HepG2 (cell line): ENCODE data around the gene ZNF782. TPM values are rescaled to one million over a fixed set of nuclear protein-coding genes. Genes with fewer than 3 reads are reported as not detected.

Experiments
- DNMT3B ChIP-seq: conservative IDR thresholded peaks from 2 replicates; pipeline ENCODE4 v1.6.1; 2016; ENCODE audit warnings: missing biosample characterization, control low read depth
- E2F1 ChIP-seq: sonication (generic); formaldehyde crosslinking; IDR thresholded peaks from 2 replicates; pipeline ENCODE4 v1.5.0; 2020; ENCODE audit warnings: missing genetic modification reagents
- FOXK1 ChIP-seq: sonication (generic); formaldehyde crosslinking; IDR thresholded peaks from 2 replicates; pipeline ENCODE4 v1.4.0; 2020; ENCODE audit warnings: low read depth, missing genetic modification reagents, borderline replicate concordance
- HOXA3 ChIP-seq: sonication (generic); formaldehyde crosslinking; IDR thresholded peaks from 2 replicates; pipeline ENCODE4 v1.5.0; 2020; ENCODE audit warnings: missing genetic modification reagents
- PITX1 ChIP-seq: sonication (generic); formaldehyde crosslinking; IDR thresholded peaks from 2 replicates; pipeline ENCODE4 v1.5.1; 2020; ENCODE audit warnings: mild to moderate bottlenecking, missing genetic modification reagents
- SALL1 ChIP-seq: sonication (generic); formaldehyde crosslinking; IDR thresholded peaks from 2 replicates; pipeline ENCODE4 v1.8.0; 2022; ENCODE audit warnings: mild to moderate bottlenecking, missing genetic modification reagents
- TBX3 ChIP-seq: fragments of 450-650 bp; IDR thresholded peaks from 2 replicates; pipeline ENCODE4 v1.6.1; 2017; ENCODE audit warnings: antibody characterized with exemption, mild to moderate bottlenecking, inconsistent platforms, borderline replicate concordance
- TEF ChIP-seq: sonication (generic); formaldehyde crosslinking; IDR thresholded peaks from 2 replicates; pipeline ENCODE4 v1.5.0; 2020; ENCODE audit warnings: missing genetic modification reagents
- TFDP2 ChIP-seq: sonication (generic); formaldehyde crosslinking; IDR thresholded peaks from 2 replicates; pipeline ENCODE4 v1.4.0; 2020; ENCODE audit warnings: missing genetic modification reagents
- WIZ ChIP-seq: sonication (generic); formaldehyde crosslinking; IDR thresholded peaks from 2 replicates; pipeline ENCODE4 v1.5.1; 2020; ENCODE audit warnings: mild to moderate bottlenecking, missing genetic modification reagents
- ZNF274 ChIP-seq: sonication (generic); formaldehyde crosslinking; IDR thresholded peaks from 2 replicates; pipeline ENCODE4 v1.5.1; 2020; ENCODE audit warnings: mild to moderate bottlenecking, missing genetic modification reagents
- ZNF276 ChIP-seq: sonication (generic); formaldehyde crosslinking; IDR thresholded peaks from 2 replicates; pipeline ENCODE4 v1.4.0; 2020; ENCODE audit warnings: mild to moderate bottlenecking, low read depth, missing genetic modification reagents
- ZNF441 ChIP-seq: sonication (generic); formaldehyde crosslinking; IDR thresholded peaks from 2 replicates; pipeline ENCODE4 v1.7.0; 2021; ENCODE audit warnings: missing genetic modification reagents, borderline replicate concordance
- ZNF703 ChIP-seq: sonication (generic); formaldehyde crosslinking; IDR thresholded peaks from 2 replicates; pipeline ENCODE4 v1.5.1; 2020; ENCODE audit warnings: missing genetic modification reagents, mild to moderate bottlenecking, moderate library complexity, borderline replicate concordance
- ZNF788 ChIP-seq: sonication (generic); formaldehyde crosslinking; IDR thresholded peaks from 2 replicates; pipeline ENCODE4 v1.5.0; 2020; ENCODE audit warnings: mild to moderate bottlenecking, missing genetic modification reagents, borderline replicate concordance
- polyA plus RNA-seq, 8 experiments: library from polyadenylated mRNA; depleted of rRNA in 3 of 8; stranded (reverse) in 7 of 8; unstranded in 1 of 8; fragments of >200 nt; fragmentation: Illumina TruSeq in 4 of 8; extraction: Trizol in 4 of 8; gene quantifications; 2 replicates each; pipeline versions ENCODE4 v1.2.1 to v1.2.3, GENCODE V29; 2011 to 2016; ENCODE audit warnings: low read depth in 4 of 8, missing spikeins in 1 of 8, mixed read lengths in 1 of 8; ENCODE audit not compliant: insufficient read depth in 1 of 8
- total RNA-seq, 5 experiments: library from RNA; depleted of rRNA; stranded (reverse); fragments of >200 nt; fragmentation: Illumina TruSeq; extraction: Trizol; gene quantifications; 2 replicates each; pipeline ENCODE4 v1.2.3, GENCODE V29; 2016; ENCODE audit warnings: low read depth in 1 of 5
- TF ChIP-seq, protein P1 (sequence below): sonication (generic); formaldehyde crosslinking; IDR thresholded peaks from 2 replicates; pipeline ENCODE4 v1.8.1; 2023; ENCODE audit warnings: missing genetic modification reagents, mild to moderate bottlenecking, borderline replicate concordance
- TF ChIP-seq, protein P2 (sequence below): sonication (generic); formaldehyde crosslinking; IDR thresholded peaks from 2 replicates; pipeline ENCODE4 v1.8.0; 2022; ENCODE audit warnings: missing genetic modification reagents, mild to moderate bottlenecking, borderline replicate concordance
- TF ChIP-seq, protein P3 (sequence below): sonication (generic); formaldehyde crosslinking; IDR thresholded peaks from 2 replicates; pipeline ENCODE4 v1.5.1; 2020; ENCODE audit warnings: mild to moderate bottlenecking, missing genetic modification reagents, borderline replicate concordance
- TF ChIP-seq, protein P4 (sequence below): IDR thresholded peaks from 2 replicates; pipeline ENCODE4 v1.6.1; 2016

Gene ZNF782
- total and polyA plus RNA-seq, 2 of the 13 experiments (the other 11 are each of a cell fraction or from before 2014, with no cell fraction given) = 1.4 to 4.9 TPM

- TF ChIP-seq, protein P1, sequence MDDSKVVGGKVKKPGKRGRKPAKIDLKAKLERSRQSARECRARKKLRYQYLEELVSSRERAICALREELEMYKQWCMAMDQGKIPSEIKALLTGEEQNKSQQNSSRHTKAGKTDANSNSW = no peak
- TF ChIP-seq E2F1 (CRISPR knock-in tag) (no peak; the same call in 1 of the 2 replicates), HOXA3 (CRISPR knock-in tag) (peak; percentile 45; the same call in 1 of the 2 replicates), FOXK1 (CRISPR knock-in tag) (no peak), TFDP2 (CRISPR knock-in tag) (peak; percentile 57; the same call in 1 of the 2 replicates), SALL1 (CRISPR knock-in tag) (peak; percentile 75), ZNF788 (CRISPR knock-in tag) (no peak; the same call in 1 of the 2 replicates), ZNF276 (CRISPR knock-in tag) (peak; percentile 91), ZNF274 (CRISPR knock-in tag) (peak; percentile 79; the same call in 1 of the 2 replicates), PITX1 (CRISPR knock-in tag) (peak; percentile 44; the same call in 1 of the 2 replicates), TBX3 (no peak; the same call in 1 of the 2 replicates), ZNF441 (CRISPR knock-in tag) (no peak), ZNF703 (CRISPR knock-in tag) (no peak), DNMT3B (no peak; the same call in 1 of the 2 replicates), WIZ (CRISPR knock-in tag) (0 out of 2 replicates have a peak, but pooled peaks have one; percentile 23), TEF (CRISPR knock-in tag) (no peak)
- TF ChIP-seq, protein P2, sequence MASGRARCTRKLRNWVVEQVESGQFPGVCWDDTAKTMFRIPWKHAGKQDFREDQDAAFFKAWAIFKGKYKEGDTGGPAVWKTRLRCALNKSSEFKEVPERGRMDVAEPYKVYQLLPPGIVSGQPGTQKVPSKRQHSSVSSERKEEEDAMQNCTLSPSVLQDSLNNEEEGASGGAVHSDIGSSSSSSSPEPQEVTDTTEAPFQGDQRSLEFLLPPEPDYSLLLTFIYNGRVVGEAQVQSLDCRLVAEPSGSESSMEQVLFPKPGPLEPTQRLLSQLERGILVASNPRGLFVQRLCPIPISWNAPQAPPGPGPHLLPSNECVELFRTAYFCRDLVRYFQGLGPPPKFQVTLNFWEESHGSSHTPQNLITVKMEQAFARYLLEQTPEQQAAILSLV (CRISPR knock-in tag) = peak; percentile 41; the same call in 1 of the 2 replicates
- TF ChIP-seq, protein P3, sequence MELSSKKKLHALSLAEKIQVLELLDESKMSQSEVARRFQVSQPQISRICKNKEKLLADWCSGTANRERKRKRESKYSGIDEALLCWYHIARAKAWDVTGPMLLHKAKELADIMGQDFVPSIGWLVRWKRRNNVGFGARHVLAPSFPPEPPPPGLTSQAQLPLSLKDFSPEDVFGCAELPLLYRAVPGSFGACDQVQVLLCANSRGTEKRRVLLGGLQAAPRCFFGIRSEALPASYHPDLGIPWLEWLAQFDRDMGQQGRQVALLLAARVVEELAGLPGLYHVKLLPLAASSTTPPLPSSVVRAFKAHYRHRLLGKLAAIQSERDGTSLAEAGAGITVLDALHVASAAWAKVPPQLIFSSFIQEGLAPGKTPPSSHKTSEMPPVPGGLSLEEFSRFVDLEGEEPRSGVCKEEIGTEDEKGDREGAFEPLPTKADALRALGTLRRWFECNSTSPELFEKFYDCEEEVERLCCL (CRISPR knock-in tag) = no peak
- TF ChIP-seq, protein P4, sequence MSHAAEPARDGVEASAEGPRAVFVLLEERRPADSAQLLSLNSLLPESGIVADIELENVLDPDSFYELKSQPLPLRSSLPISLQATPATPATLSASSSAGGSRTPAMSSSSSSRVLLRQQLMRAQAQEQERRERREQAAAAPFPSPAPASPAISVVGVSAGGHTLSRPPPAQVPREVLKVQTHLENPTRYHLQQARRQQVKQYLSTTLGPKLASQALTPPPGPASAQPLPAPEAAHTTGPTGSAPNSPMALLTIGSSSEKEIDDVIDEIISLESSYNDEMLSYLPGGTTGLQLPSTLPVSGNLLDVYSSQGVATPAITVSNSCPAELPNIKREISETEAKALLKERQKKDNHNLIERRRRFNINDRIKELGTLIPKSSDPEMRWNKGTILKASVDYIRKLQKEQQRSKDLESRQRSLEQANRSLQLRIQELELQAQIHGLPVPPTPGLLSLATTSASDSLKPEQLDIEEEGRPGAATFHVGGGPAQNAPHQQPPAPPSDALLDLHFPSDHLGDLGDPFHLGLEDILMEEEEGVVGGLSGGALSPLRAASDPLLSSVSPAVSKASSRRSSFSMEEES = peak; percentile 11; the same call in 1 of the 2 replicates
Measured at GRCh38 chr9:96875461-96876142, 21.3 kb upstream of the ZNF782 start (continued).
